ENCODE results near the gene TGFB1I1. TPM values are rescaled to one million over a fixed set of nuclear protein-coding genes. Genes with fewer than 3 reads are reported as not detected.

The TGFB1I1 gene
- total and polyA plus RNA-seq, 2 donors (not counting 1 experiment from before 2014, with no cell fraction given): 0.16 to 4.0 TPM

GRCh38 chr16:31466381-31466841 lies 5.5 kb upstream of the TGFB1I1 start:
- no peaks in the 10 kb centered on the region for H3K9me3 ChIP-seq (ENCODE audit: control extremely low read depth in 1 of 3, control insufficient read depth in 2 of 3, insufficient read depth in 1 of 3, low read length in 2 of 3)
- Mint-ChIP-seq H3K4me1 (peaks cover 32% of the 10 kb centered on the region), H3K27ac (no peak overlapping the region), H3K4me3 (peak overlapping the region; percentile 68), H3K9me3 (ENCODE audit: insufficient read depth) (no peaks in the 10 kb centered on the region), H3K27me3 (no peaks in the 10 kb centered on the region)
- H3K36me3 ChIP-seq (replicated peaks in 1 of 2; ENCODE audit: control extremely low read depth in 1 of 2, control insufficient read depth in 1 of 2, extremely low read depth in 1 of 2, insufficient read depth in 2 of 2, low read length in 1 of 2): peaks cover 0 to 20% of the 10 kb centered on the region in 2 experiments
- H4K20me1 ChIP-seq (ENCODE audit: control insufficient read depth, insufficient read depth, low read length, poor library complexity, severe bottlenecking): no peaks in the 10 kb centered on the region
- peaks cover 2% of the 10 kb centered on the region for H3K79me2 ChIP-seq (ENCODE audit: control insufficient read depth, insufficient read depth, low read length)
- ATAC-seq (ENCODE audit: low read depth) (no peak), DNase-seq (no peak)
- H3K9ac ChIP-seq (ENCODE audit: low read length): no peak overlapping the region
- intact Hi-C loops (cut with micrococcal nuclease): no loop called here
- CTCF ChIA-PET: no interaction called here
- peaks cover 0 to 8% (median 2%) of the 10 kb centered on the region in 4 experiments for H3K27me3 ChIP-seq (replicated peaks in 1 of 4; ENCODE audit: control extremely low read depth in 1 of 4, control insufficient read depth in 3 of 4, insufficient read depth in 4 of 4, low read length in 3 of 4)
- H3K27ac ChIP-seq (ENCODE audit: low read length in 2 of 2): no peak overlapping the region
- H3K4me2 ChIP-seq (replicated peaks; ENCODE audit: low read depth, low read length, poor library complexity, severe bottlenecking): no peak overlapping the region
- H3K4me3 ChIP-seq (ENCODE audit: control extremely low read depth in 1 of 5, extremely low read depth in 1 of 5, insufficient read depth in 1 of 5, low read depth in 2 of 5, low read length in 4 of 5): no peak overlapping the region
- peaks cover 14 to 16% of the 10 kb centered on the region in 2 donors for H3K4me1 ChIP-seq (ENCODE audit: control insufficient read depth in 2 of 2, insufficient read depth in 2 of 2, low read length in 2 of 2)
- POLR2A ChIA-PET: no interaction called here
- no peak for TF ChIP-seq EZH2 (IDR thresholded peaks at IDR 0.05; ENCODE audit: borderline replicate concordance, insufficient read depth, low read depth, low read length, poor library complexity, severe bottlenecking)
- no peak for TF ChIP-seq CTCF (IDR thresholded peaks at IDR 0.05)
- no peak overlapping the region for H2AFZ ChIP-seq (ENCODE audit: insufficient read depth, low read depth, low read length, poor library complexity, severe bottlenecking)
- WGBS (ENCODE audit: insufficient coverage): 87% methylated on average over 18 of the region's 18 CpGs

- H3K9ac ChIP-seq (ENCODE audit: low read length): no peak overlapping the region
- no peak overlapping the region for H3K4me3 ChIP-seq (ENCODE audit: control extremely low read depth in 1 of 5, extremely low read depth in 1 of 5, insufficient read depth in 1 of 5, low read depth in 2 of 5, low read length in 4 of 5)
- WGBS (ENCODE audit: insufficient coverage): 23% methylated on average over 3 of the region's 5 CpGs
- peaks cover 0 to 17% of the 10 kb centered on the region in 2 experiments for H3K36me3 ChIP-seq (replicated peaks in 1 of 2; ENCODE audit: control extremely low read depth in 1 of 2, control insufficient read depth in 1 of 2, extremely low read depth in 1 of 2, insufficient read depth in 2 of 2, low read length in 1 of 2)
- TF ChIP-seq EZH2 (IDR thresholded peaks at IDR 0.05; ENCODE audit: borderline replicate concordance, insufficient read depth, low read depth, low read length, poor library complexity, severe bottlenecking) (no peak), CTCF (IDR thresholded peaks at IDR 0.05) (no peak)
- ATAC-seq (ENCODE audit: low read depth): peak; percentile 81
- no peak overlapping the region for H2AFZ ChIP-seq (ENCODE audit: insufficient read depth, low read depth, low read length, poor library complexity, severe bottlenecking)
- Mint-ChIP-seq H3K27me3 (no peaks in the 10 kb centered on the region), H3K27ac (peak overlapping the region; percentile 59), H3K9me3 (ENCODE audit: insufficient read depth) (no peaks in the 10 kb centered on the region), H3K4me3 (peak overlapping the region; percentile 68), H3K4me1 (peaks cover 35% of the 10 kb centered on the region)
- H3K27ac ChIP-seq (ENCODE audit: low read length in 2 of 2): peak overlapping the region in 1 of 2 donors; percentile 30
- ChIA-PET POLR2A (no interaction called here), CTCF (interaction anchor here (0.7 kb wide), 1 partner anchor 10 kb away, joined by 3 read pairs; no protein-coding TSS in a partner anchor)
- peaks cover 20 to 23% of the 10 kb centered on the region in 2 donors for H3K4me1 ChIP-seq (ENCODE audit: control insufficient read depth in 2 of 2, insufficient read depth in 2 of 2, low read length in 2 of 2)
- peaks cover 0 to under 1% (median 0%) of the 10 kb centered on the region in 3 donors for H3K9me3 ChIP-seq (ENCODE audit: control extremely low read depth in 1 of 3, control insufficient read depth in 2 of 3, insufficient read depth in 1 of 3, low read length in 2 of 3)
- H3K27me3 ChIP-seq (replicated peaks in 1 of 4; ENCODE audit: control extremely low read depth in 1 of 4, control insufficient read depth in 3 of 4, insufficient read depth in 4 of 4, low read length in 3 of 4): peaks cover 0 to 13% (median 5%) of the 10 kb centered on the region in 4 experiments
- DNase-seq: no peak
- no peaks in the 10 kb centered on the region for H4K20me1 ChIP-seq (ENCODE audit: control insufficient read depth, insufficient read depth, low read length, poor library complexity, severe bottlenecking)
- no peaks in the 10 kb centered on the region for H3K79me2 ChIP-seq (ENCODE audit: control insufficient read depth, insufficient read depth, low read length)
- peak overlapping the region; percentile 44 for H3K4me2 ChIP-seq (replicated peaks; ENCODE audit: low read depth, low read length, poor library complexity, severe bottlenecking)
- intact Hi-C loops (cut with micrococcal nuclease): no loop called here
Observed at GRCh38 chr16:31467151-31467773, 4.7 kb upstream of the TGFB1I1 start.
